Mucosa of descending colon (tissue), 3 donors: ENCODE measurements around the gene DDC. TPM values are rescaled to one million over a fixed set of nuclear protein-coding genes. Genes with fewer than 3 reads are reported as not detected.

Experiments used
- ATAC-seq: fragments of 200-7000 bp; cut with Tn5 transposase; one replicate; pipeline ENCODE4 v1.9.1; 2020; ENCODE audit warnings: mild to moderate bottlenecking, moderate library complexity
- DNase-seq, 3 donors: peaks; one replicate each; pipeline ENCODE4 v3.0.0-alpha.2; 2020
- H3K36me3 ChIP-seq: fragments of 200-600 bp; one replicate; pipeline ENCODE4 v1.8.0; 2021; ENCODE audit warnings: low read depth, mild to moderate bottlenecking
- H3K4me1 ChIP-seq: fragments of 200-600 bp; one replicate; pipeline ENCODE4 v1.8.0; 2021; ENCODE audit warnings: low read depth, mild to moderate bottlenecking
- H3K4me3 ChIP-seq: fragments of 200-600 bp; one replicate; pipeline ENCODE4 v1.8.0; 2021; ENCODE audit warnings: mild to moderate bottlenecking
- H3K9me3 ChIP-seq: fragments of 200-600 bp; one replicate; pipeline ENCODE4 v1.8.0; 2021; ENCODE audit warnings: mild to moderate bottlenecking
- intact Hi-C, 2 donors: fragments of 100-400 bp; cut with DNase I in 1 of 2; cut with micrococcal nuclease in 1 of 2; formaldehyde crosslinking; loops; one replicate each; pipeline versions ENCODE4 v1.11.0 to v1.11.1; 2022; cut with DNase I, micrococcal nuclease
- total RNA-seq, 3 donors: library from RNA; stranded (reverse); fragmentation: NEBNext Ultra II Directional in 2 of 3; extraction: Animal tissue kit (Norgen Biotek cat#: 25700) in 2 of 3; gene quantifications; one replicate each; pipeline versions ENCODE4 v1.2.1 to v1.2.4, GENCODE V29; 2021 to 2023
- TF ChIP-seq, protein P1 (sequence below): fragments of 200-600 bp; IDR thresholded peaks from one replicate; pipeline ENCODE4 v1.8.0; 2022; ENCODE audit warnings: antibody characterized with exemption, mild to moderate bottlenecking
- donor health status: DM: no; HTN: no; CAD: no; lungs with moderate emphysema.
- donor health status: DM: no; HTN: no; CAD: no.
- donor health status: DM: no; HTN: yes; CAD: no.

Gene DDC
- total RNA-seq, 3 donors from 2014 or later: 29.6 to 94.5 (median 74.4) TPM

DNA sequence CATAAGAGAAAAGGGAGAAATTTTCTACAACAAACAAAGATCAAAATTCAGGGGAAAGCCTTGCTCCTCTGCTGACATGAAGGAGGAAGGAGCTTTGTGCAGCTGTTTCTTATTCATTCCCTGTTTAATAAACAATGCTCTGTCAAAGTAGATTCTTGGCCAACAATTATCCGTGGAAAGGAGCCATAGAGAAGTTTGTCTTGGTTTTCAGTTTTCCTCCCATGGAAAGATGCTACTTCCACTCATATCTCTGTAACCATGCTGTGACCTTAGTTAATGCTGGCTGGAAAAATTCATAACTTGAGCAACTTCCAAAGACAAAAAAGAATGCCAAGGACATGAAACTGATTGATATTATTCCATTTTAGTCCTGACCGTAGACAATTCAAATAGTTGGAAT lies 8.1 kb downstream of the DDC start:
- Histone ChIP-seq H3K36me3 (no peaks in the 10 kb centered on the region), H3K4me1 (no peaks in the 10 kb centered on the region), H3K9me3 (no peaks in the 10 kb centered on the region), H3K4me3 (no peak overlapping the region)
- TF ChIP-seq, protein P1, sequence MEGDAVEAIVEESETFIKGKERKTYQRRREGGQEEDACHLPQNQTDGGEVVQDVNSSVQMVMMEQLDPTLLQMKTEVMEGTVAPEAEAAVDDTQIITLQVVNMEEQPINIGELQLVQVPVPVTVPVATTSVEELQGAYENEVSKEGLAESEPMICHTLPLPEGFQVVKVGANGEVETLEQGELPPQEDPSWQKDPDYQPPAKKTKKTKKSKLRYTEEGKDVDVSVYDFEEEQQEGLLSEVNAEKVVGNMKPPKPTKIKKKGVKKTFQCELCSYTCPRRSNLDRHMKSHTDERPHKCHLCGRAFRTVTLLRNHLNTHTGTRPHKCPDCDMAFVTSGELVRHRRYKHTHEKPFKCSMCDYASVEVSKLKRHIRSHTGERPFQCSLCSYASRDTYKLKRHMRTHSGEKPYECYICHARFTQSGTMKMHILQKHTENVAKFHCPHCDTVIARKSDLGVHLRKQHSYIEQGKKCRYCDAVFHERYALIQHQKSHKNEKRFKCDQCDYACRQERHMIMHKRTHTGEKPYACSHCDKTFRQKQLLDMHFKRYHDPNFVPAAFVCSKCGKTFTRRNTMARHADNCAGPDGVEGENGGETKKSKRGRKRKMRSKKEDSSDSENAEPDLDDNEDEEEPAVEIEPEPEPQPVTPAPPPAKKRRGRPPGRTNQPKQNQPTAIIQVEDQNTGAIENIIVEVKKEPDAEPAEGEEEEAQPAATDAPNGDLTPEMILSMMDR: no peak
- no peak for DNase-seq
- intact Hi-C loops: no loop called here
- ATAC-seq: no peak

DNA sequence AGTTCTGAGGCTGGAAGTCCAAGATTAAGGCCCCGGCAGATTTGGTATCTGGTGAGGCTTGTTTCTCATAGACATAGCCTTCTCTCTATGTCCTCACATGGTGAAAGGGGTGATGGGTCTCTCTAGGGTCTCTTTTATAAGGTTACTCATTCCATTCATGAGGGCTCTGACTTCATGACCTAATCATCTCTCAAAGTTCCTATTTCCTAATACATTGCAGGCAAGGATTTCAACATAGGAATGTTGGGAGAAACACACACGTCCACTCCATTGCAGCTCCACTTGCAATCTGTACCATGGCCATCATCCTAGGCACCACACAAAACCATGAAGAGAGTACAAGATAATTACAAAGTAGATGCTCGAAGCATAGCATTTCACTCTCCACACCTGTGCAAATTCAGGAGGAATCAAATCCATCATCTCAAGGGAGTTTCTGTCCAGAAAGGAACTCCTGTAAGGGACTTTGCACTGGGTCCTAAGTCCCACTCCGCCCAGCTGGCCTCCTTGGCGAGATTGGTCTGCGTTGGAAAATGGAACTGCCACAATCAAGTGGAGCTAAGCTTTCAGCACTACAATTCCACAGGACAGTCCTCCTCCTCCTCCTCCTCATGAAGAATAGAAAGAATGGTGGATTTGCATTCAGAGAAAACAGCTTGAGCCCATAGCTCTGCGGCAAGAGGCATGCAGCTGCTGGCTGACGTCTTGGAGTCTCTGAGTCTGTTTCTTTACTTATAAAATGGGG lies 8.8 kb downstream of the DDC start:
- intact Hi-C loops: no loop called here
- no peak overlapping the region for H3K4me3 ChIP-seq
- peak in 2 of 3 donors; percentile 63 to 64 for DNase-seq
- TF ChIP-seq, protein P1: no peak
- H3K36me3 ChIP-seq: no peaks in the 10 kb centered on the region
- H3K9me3 ChIP-seq: no peaks in the 10 kb centered on the region
- ATAC-seq: peak; percentile 81
- no peaks in the 10 kb centered on the region for H3K4me1 ChIP-seq

DNA sequence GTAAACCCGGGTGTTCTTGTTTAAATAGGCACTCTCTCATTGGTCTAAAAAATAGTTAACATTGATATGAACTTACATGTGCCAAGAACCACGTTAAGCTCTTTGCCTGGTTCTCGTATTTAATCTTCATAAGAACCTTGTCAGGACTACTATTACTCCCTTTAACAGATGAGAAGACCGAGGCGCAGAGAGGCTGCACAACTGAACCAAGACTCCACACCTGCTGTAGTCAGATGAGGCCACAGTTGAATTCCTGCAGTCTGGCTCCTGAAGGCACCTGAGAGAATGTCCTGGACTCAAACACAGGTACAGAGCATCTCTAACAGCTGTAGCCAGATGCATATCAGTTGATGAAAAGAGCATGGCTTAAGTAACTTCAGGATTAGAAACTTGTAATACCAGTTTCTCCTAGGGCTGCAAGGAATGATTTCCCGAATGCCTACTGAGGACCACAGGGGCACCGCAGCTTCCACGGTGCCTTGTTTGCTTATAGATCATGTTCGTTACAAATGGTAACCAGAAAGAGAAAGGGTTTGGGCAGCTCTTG lies 9.5 kb downstream of the DDC start:
- DNase-seq: no peak
- no peaks in the 10 kb centered on the region for H3K36me3 ChIP-seq
- H3K9me3 ChIP-seq: no peaks in the 10 kb centered on the region
- TF ChIP-seq, protein P1: no peak
- H3K4me1 ChIP-seq: no peaks in the 10 kb centered on the region
- intact Hi-C loops: no loop called here
- ATAC-seq: no peak
- H3K4me3 ChIP-seq: no peak overlapping the region

- Histone ChIP-seq H3K36me3 (no peaks in the 10 kb centered on the region), H3K9me3 (no peaks in the 10 kb centered on the region), H3K4me3 (no peak overlapping the region), H3K4me1 (no peaks in the 10 kb centered on the region)
- no peak for DNase-seq
- TF ChIP-seq, protein P1: no peak
- ATAC-seq: no peak
- intact Hi-C loops: no loop called here
Observed at GRCh38 chr7:50554431-50555322, 10.5 kb downstream of the DDC start.

DNA sequence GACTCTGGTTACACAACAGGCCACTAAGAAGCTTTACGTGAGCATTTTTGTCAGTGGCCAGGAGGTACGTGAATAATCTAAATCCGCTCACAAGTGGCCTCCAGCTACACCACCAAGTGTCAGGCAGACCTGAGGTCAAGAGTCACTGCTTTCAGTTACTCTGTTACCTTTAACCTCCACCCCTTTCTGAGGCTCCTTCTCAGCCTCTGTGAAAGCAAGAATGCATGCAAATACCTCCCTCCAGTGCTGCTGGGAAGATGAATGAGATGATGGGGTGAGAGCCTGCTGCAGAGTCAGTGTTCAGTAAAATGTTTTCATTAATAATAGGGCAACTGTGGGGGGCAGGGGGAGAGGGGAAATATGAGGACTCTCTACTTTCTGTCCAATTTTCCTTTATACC lies 11.2 kb downstream of the DDC start:
- TF ChIP-seq, protein P1: no peak
- H3K9me3 ChIP-seq: no peaks in the 10 kb centered on the region
- ATAC-seq (no peak), DNase-seq (no peak)
- H3K4me1 ChIP-seq: no peaks in the 10 kb centered on the region
- no peaks in the 10 kb centered on the region for H3K36me3 ChIP-seq
- intact Hi-C loops: no loop called here
- no peak overlapping the region for H3K4me3 ChIP-seq
